NT2/D1 (cell line): Measurements from ENCODE around the gene IMMP2L.

Source experiments
- YY1 ChIP-seq: IDR thresholded peaks from 2 replicates; pipeline ENCODE4 v1.6.1; 2011; ENCODE audit not compliant: insufficient read length, insufficient read depth
- ZNF274 ChIP-seq: IDR thresholded peaks from 2 replicates; pipeline ENCODE4 v1.6.1; 2011; ENCODE audit warnings: mild to moderate bottlenecking, low read depth, low read length

DNA sequence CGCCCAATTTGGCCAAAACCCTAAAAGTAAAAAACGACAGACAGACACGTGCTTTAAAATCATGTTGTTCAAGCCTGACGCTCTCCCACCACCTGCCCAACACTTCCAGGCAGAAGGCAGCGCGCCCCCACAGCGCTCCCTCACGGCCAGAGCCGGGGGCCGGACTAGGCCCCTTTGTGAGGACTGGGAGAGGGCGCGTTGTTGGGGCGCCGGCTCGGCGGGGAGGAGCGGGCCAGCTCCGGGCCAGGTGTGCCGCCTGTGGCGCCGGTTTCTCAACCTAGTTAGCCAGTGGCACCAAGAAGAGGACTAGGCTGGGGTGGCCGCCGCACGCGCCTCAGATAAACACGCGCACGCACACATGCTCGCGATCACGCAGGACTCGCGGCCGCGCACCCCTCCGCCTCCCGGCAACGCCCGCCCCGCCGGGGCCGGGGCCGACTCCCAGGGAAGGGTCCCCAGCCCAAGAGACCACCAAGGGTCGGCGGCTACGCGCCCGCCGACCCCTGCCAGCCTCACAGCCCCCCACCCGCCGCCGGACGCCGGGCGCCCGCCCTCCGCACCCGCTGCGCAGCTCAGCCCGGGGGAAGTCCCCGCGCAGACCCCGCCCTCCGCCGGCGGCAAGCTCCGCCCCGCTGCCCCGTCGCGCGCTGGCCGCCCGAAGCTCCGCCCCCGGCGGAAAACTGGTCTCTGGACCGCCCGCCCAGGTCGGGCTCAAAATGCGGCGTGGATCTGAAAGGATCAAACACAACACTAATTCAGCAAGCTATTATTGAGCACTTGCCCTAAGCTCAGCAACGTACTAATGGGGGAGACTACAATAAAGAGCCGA, at the start of gene IMMP2L:
- TF ChIP-seq YY1 (no peak), ZNF274 (no peak)
